GM23338 (cell line): ENCODE measurements around the gene GUCA1C.

ENCODE experiments used
- CREB1 ChIP-seq: fragments of 250-450 bp; sonication (Bioruptor Pico); IDR thresholded peaks from 2 replicates; pipeline ENCODE4 v1.5.0; 2020; ENCODE audit warnings: low read depth, mild to moderate bottlenecking, moderate library complexity
- CTCF ChIP-seq, 2 experiments: fragments of 200-600 bp in 1 of 2; sonication (generic) in 1 of 2; conservative IDR thresholded peaks; 2 replicates each; pipeline versions ENCODE4 v1.5.1 to v1.6.1; 2016 to 2017; ENCODE audit warnings: antibody characterized with exemption in 2 of 2, low read depth in 2 of 2, mild to moderate bottlenecking in 2 of 2, moderate library complexity in 1 of 2
- ETS1 ChIP-seq: IDR thresholded peaks from 2 replicates; pipeline ENCODE4 v1.6.1; 2016; ENCODE audit warnings: antibody characterized with exemption
- EZH2 ChIP-seq: fragments of 200-600 bp; sonication (generic); IDR thresholded peaks from one replicate; pipeline ENCODE4 v1.8.0; 2017; ENCODE audit warnings: antibody characterized with exemption, mild to moderate bottlenecking, low read depth; ENCODE audit not compliant: unreplicated experiment
- EZH2phosphoT487 ChIP-seq: fragments of 200-600 bp; sonication (generic); IDR thresholded peaks from one replicate; pipeline ENCODE4 v1.8.1; 2018; ENCODE audit warnings: antibody characterized with exemption; ENCODE audit not compliant: unreplicated experiment
- NANOG ChIP-seq: IDR thresholded peaks from 2 replicates; pipeline ENCODE4 v1.6.1; 2016; ENCODE audit warnings: antibody characterized with exemption, borderline replicate concordance
- POLR2AphosphoS5 ChIP-seq: IDR thresholded peaks from 2 replicates; pipeline ENCODE4 v1.6.1; 2016; ENCODE audit warnings: antibody characterized with exemption, low read depth
- REST ChIP-seq: IDR thresholded peaks from one replicate; pipeline ENCODE4 v1.6.1; 2018; ENCODE audit warnings: antibody characterized with exemption; ENCODE audit not compliant: unreplicated experiment
- ZNF331 ChIP-seq: fragments of 250-450 bp; sonication (Bioruptor Pico); IDR thresholded peaks from 2 replicates; pipeline ENCODE4 v1.5.0; 2020; ENCODE audit warnings: low read depth, mild to moderate bottlenecking, moderate library complexity

GRCh38 chr3:108940166-108940565 is 13.5 kb downstream of the GUCA1C start:
- TF ChIP-seq CTCF (conservative IDR thresholded peaks at IDR 0.05; ENCODE audit: low read depth in 2 of 2) (no peak), NANOG (no peak), EZH2 (no peak), REST (no peak), POLR2AphosphoS5 (no peak), ZNF331 (CRISPR knock-in tag) (no peak), EZH2phosphoT487 (no peak), ETS1 (no peak), CREB1 (CRISPR knock-in tag) (no peak)
